NCI-H1436 treated with DMSO at 0.1 percent for 48 hours (cell line): Measurements from ENCODE around the gene OBSL1.

ENCODE experiments used
- DNase-seq: peaks from one replicate; lab custom pipeline; 2025; lab: John Stamatoyannopoulos, UW

Gene OBSL1

DNA sequence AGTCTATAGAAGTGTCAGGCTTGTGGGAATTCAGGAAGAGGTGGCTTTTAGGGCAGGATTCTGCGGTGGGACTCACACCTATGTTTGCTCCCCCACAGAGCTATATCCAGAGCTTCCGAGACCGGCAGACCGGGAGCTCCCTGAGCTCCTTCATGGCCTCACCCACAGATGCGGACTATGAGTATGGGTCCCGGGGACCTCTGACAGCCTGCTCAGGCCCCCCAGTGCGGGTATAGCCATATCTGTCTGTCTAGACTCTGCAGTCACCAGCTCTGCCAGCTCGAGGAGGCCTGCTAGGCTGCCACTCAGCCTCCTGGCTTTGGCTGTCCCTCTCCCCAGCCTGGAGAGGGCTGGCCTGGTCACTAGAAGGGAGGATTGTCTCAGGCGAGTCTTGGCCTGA is 21.7 kb downstream of the OBSL1 start:
- no peak for DNase-seq

- DNase-seq: no peak
These were observed 22.3 kb downstream of the OBSL1 start for GRCh38 chr2:219548990-219549389.

GRCh38 chr2:219547621-219548020 is 23.7 kb downstream of the OBSL1 start:
- DNase-seq: no peak

DNA sequence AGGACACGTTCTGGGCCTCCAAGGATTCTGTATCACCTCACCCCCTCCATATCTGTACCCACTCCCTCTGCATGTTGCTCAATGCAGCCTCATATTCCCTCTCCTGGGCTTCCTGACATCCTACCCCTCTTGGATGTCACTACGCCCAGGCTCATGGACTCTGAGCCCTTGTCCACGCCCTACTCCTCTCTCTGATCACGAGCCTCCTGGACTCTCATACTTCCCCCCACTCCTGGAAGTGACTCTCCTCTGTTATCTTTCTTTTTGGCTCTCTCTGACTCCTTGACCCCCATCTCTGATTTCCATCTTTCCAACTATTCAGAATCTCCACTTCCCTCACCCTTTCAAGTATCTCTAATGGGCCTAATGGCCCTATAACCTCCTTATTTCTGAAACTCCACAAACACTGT is 25.4 kb downstream of the OBSL1 start:
- DNase-seq: no peak

DNA sequence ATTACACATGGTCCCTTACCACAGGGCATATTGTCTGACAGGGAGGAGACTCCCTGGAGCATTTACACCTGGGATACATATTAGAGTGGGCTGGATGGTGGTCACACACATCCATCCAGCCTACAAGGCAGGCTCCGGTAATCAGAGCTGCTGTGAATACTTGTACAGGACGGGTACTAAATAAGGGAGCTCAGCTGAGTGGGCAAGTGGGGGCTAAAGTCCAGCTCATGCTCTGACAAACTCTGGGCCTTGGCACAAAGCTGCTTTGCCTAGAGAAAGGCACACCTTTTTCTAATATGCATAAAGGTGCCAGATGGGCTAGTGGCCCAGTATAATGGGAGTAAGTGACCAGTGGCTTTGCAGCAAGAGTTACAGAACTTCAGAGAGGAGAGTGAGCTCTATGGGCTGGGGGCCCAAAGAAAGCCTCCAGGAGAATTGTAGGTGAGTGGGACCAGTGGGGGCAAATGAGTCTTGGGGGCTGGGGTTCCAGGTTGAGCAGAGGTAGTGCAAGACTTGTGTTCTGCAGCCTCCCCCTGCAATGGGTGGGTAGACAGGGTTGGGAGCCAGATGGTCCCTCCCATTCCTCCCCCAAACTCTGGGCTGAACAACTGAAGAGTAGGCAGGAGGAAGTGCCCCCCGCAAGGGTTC is 25.9 kb downstream of the OBSL1 start:
- DNase-seq: no peak

GRCh38 chr2:219544567-219544966 is 26.8 kb downstream of the OBSL1 start:
- DNase-seq: no peak

GRCh38 chr2:219543596-219544358 is 27.6 kb downstream of the OBSL1 start, which contains the start of the genes CHPF and TMEM198:
CHPF (minus strand) TSS chr2:219543809; CDS start chr2:219543538, 271 bp downstream.
TMEM198 (plus strand) TSS chr2:219544028; CDS start chr2:219544728, 700 bp downstream.
- DNase-seq: peak; percentile 93

DNA sequence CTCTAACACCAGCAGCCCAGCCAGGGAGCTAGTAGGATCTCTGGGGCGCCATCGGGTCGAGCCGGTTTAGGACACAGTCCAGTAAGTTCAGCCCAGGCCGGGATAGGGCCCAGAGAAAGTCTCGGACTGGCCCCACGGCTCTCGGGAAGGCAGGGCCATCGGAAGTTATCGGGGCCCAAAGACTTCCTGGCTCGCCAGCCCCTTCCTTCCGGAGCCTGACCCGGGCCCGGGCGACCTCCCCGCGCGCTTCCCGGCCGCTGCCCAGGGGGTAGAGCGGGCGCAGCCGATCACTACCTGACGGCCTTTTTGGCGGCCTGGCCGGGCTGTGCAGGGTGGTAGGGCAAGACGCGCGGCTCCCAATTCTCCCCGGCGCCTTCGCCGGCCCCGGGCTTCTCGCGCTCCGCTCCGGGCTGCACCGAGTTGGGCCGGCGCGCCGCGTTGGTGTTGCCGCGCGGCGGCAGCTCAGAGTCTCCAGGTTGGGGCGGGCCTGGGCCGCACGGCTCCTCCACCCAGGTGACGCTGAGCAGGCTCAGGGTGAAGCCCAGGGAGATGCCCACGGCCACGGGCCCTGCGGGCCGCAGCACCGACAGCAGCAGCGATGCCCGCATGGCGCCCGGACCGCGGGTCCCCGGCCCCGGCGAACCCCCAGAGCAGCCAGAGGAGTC is 28.3 kb downstream of the OBSL1 start:
- no peak for DNase-seq

DNA sequence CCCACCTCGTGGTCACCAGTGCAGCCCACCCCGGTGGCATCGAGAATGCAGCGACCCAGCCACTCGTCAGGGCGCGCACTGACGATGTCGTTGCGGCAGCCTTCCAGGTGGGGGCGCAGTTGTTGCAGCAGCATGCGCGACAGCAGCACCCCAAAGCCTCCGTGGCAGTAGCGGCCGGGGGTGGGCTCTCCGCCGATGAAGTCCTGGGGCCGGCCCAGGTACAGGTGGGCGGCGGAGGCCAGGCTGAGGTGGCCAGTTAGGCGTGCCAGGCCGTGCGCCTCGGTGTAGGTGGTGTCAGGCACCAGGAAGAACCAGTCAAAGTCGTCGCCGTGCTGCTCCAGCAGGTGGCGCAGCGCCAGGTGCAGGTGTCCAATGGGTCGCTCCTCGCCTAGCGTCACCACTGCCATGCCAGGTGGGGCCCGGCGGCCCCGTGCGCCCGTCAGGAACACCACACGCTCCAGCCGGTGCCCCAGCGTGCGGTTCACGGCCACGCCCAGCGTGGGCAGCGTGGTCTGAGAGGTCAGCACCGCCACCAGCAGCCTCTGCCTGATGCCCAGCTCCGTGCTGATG is 29.6 kb downstream of the OBSL1 start:
- peak; percentile 35 for DNase-seq

GRCh38 chr2:219540784-219541504 is 30.4 kb downstream of the OBSL1 start:
- DNase-seq: no peak

DNA sequence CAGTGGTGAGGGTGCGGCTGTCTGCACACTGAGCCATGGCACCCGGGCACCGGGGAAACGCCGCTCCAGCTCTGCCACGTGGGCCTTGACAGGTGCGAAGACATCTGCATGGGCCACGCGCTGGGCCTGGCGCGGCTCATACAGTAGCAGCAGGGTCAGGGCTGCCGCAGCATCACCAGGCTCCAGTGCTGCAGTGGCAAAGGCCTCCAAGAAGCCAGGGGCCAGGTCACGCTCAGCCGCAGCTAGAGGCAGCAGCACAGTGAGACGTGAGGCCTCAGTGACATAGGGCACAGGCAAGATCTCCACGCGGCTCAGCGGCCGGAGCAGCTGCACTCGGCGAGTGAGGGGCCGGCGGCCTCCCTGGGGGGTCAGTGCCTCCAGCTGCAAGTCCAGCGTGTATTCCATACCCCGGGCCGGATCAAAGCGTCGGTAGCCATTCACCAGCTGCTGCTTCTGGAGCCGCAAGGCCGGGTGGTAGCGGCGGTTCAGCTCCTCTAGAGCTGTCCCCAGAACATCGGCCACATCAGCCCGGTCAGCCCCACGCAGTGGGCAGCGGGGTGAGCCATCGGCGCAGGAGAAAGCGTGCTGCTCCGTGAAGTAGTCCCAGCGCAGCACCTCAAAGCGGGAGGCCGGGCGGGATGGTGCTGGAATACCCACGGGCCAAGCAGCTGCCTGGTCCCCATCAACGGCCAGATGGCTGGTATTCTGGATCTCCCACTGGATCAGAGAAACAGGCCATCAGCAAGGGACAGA is 31.2 kb downstream of the OBSL1 start:
- DNase-seq: no peak

GRCh38 chr2:219538956-219539788 is 32.2 kb downstream of the OBSL1 start:
- no peak for DNase-seq

DNA sequence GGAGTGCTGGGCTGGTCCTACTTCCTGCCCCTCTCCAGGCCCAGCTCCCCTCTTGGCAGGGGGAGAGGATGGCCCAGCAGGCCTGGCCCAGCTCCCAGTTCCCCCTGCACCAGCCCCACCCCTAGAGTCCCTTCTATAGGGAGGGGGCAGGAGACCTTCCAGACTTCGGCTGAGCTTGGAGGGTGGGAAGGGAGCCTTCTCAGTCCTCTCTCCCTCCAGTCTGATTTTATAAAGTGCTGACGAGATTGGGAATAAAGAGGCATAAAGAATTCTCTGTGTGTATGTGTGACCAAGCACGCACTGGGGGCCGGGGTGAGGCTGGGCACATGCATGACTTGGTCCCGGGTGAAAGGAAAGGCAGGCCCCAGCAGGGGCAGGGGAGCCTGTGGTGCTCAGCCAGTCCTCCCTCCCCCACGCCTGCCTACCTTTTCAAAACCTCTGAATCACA is 32.8 kb downstream of the OBSL1 start:
- no peak for DNase-seq

DNA sequence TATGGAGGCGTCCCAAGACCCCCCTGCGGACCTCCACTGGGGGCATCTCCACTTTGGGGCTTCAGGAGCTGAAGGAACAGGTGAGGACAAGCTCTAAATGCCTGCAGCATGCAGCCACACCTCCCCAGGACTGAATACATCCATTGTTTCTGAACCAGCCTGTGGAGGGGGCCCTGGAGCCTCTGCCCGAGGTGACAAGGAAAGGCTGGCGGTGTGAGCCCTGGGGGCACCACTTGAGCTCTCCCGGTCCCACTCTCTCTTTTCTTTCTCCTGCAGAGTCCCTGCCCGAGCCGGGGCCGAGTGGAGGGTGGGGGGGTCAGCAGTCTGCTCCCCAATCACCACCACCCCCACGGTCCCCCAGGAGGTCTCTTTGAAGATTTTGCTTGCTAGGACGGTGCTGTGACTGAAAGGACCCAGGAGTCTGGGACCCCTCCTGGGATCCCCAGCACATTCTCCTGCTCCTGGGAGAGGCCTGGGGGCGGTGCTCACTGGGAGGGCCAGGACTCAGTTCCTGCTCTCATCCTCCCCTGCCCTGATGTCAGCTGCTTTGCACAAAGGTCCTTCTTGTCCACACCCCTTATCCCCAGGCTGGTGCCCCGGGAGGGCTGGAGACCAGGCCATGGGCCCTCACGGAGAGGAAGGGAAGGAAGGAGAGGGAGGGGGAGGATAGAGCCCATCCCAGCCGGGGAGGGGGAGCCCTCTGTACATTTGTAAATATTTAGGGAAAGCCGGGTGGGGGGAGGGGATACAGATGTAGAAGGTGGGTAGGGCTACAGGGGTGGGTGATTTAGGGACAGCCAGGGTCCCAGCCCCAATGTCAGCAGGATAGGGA is 33.5 kb downstream of the OBSL1 start:
- no peak for DNase-seq

- DNase-seq: no peak
These were observed 34.4 kb downstream of the OBSL1 start for GRCh38 chr2:219536967-219537366.

- no peak for DNase-seq
These were observed 34.9 kb downstream of the OBSL1 start for GRCh38 chr2:219536425-219536824.

- no peak for DNase-seq
These were observed 37.2 kb downstream of the OBSL1 start for GRCh38 chr2:219533930-219534661.

- no peak for DNase-seq
These were observed 39.0 kb downstream of the OBSL1 start for GRCh38 chr2:219532378-219532649.
